Neuronal stem cell (in vitro differentiated cells): Measurements from ENCODE around the gene CXCL1.

Experiments used
- DNase-seq: peaks from one replicate; pipeline ENCODE4 v3.0.0-alpha.2; 2013; ENCODE audit warnings: low spot score
- H2AFZ ChIP-seq: one replicate; pipeline ENCODE4 v1.6.1; 2013; ENCODE audit warnings: mild to moderate bottlenecking, low read length, inconsistent platforms
- H2AK5ac ChIP-seq: 2 replicates; pipeline ENCODE4 v1.6.1; 2013; ENCODE audit warnings: low read depth, mild to moderate bottlenecking, inconsistent platforms, low read length, moderate library complexity, mixed read lengths
- H2BK120ac ChIP-seq: 2 replicates; pipeline ENCODE4 v1.6.1; 2013; ENCODE audit warnings: low read depth, mild to moderate bottlenecking, inconsistent platforms, low read length, moderate library complexity, mixed read lengths
- H2BK12ac ChIP-seq: one replicate; pipeline ENCODE4 v1.6.1; 2013; ENCODE audit warnings: low read length, inconsistent platforms
- H2BK15ac ChIP-seq: 2 replicates; pipeline ENCODE4 v1.6.1; 2013; ENCODE audit warnings: mild to moderate bottlenecking, low read length, inconsistent platforms, mixed read lengths
- H2BK5ac ChIP-seq: one replicate; pipeline ENCODE4 v1.6.1; 2013; ENCODE audit warnings: inconsistent platforms, mild to moderate bottlenecking, low read length, moderate library complexity
- H3K14ac ChIP-seq: one replicate; pipeline ENCODE4 v1.6.1; 2013; ENCODE audit warnings: low read length, inconsistent platforms
- H3K18ac ChIP-seq: 2 replicates; pipeline ENCODE4 v1.6.1; 2013; ENCODE audit warnings: low read length, inconsistent platforms
- H3K23ac ChIP-seq: 2 replicates; pipeline ENCODE4 v1.6.1; 2013; ENCODE audit warnings: low read depth, mild to moderate bottlenecking, mixed read lengths, low read length, inconsistent platforms; ENCODE audit not compliant: poor library complexity
- H3K27ac ChIP-seq: replicated peaks from 3 replicates; pipeline ENCODE4 v1.5.1; 2013; ENCODE audit warnings: low read length, inconsistent platforms
- H3K27me3 ChIP-seq, 3 experiments: 2 replicates each; pipeline ENCODE4 v1.6.1; 2013; ENCODE audit warnings: low read length in 3 of 3, mild to moderate bottlenecking in 2 of 3, inconsistent platforms in 1 of 3, low read depth in 1 of 3, mixed read lengths in 1 of 3, moderate library complexity in 1 of 3; ENCODE audit not compliant: control insufficient read depth in 3 of 3, insufficient read depth in 3 of 3
- H3K36me3 ChIP-seq, 2 donors: replicated peaks in 1 of 2; 2 replicates each; pipeline ENCODE4 v1.6.1; 2013; ENCODE audit warnings: low read length in 2 of 2; ENCODE audit not compliant: control insufficient read depth in 2 of 2, insufficient read depth in 2 of 2
- H3K4ac ChIP-seq: 2 replicates; pipeline ENCODE4 v1.6.1; 2013; ENCODE audit warnings: inconsistent platforms, mild to moderate bottlenecking, low read length, moderate library complexity
- H3K4me1 ChIP-seq, 2 donors: 1 replicate in 1 of 2; 2 replicates in 1 of 2; pipeline ENCODE4 v1.6.1; 2013; ENCODE audit warnings: low read length in 2 of 2, low read depth in 1 of 2; ENCODE audit not compliant: control insufficient read depth in 2 of 2, insufficient read depth in 1 of 2
- H3K4me2 ChIP-seq: one replicate; pipeline ENCODE4 v1.6.1; 2013; ENCODE audit warnings: mild to moderate bottlenecking, low read length, inconsistent platforms; ENCODE audit not compliant: insufficient read depth, poor library complexity, severe bottlenecking
- H3K4me3 ChIP-seq, 2 donors: 2 replicates each; pipeline ENCODE4 v1.5.1; 2013; ENCODE audit warnings: low read length in 2 of 2, mild to moderate bottlenecking in 2 of 2, inconsistent platforms in 1 of 2, moderate library complexity in 1 of 2
- H3K79me1 ChIP-seq: one replicate; pipeline ENCODE4 v1.6.1; 2013; ENCODE audit warnings: low read depth, mild to moderate bottlenecking, inconsistent platforms, low read length, moderate library complexity
- H3K9ac ChIP-seq: one replicate; pipeline ENCODE4 v1.6.1; 2013; ENCODE audit warnings: mild to moderate bottlenecking, low read depth, low read length, inconsistent platforms; ENCODE audit not compliant: poor library complexity
- H3K9me3 ChIP-seq, 2 donors: replicated peaks in 1 of 2; 2 replicates each; pipeline versions ENCODE3 to v1.6.1; 2013; ENCODE audit warnings: low read length in 2 of 2, mild to moderate bottlenecking in 2 of 2, inconsistent platforms in 1 of 2, low read depth in 1 of 2, mixed read lengths in 1 of 2, moderate library complexity in 1 of 2; ENCODE audit not compliant: control insufficient read depth in 2 of 2, insufficient read depth in 1 of 2
- H4K8ac ChIP-seq: one replicate; pipeline ENCODE4 v1.6.1; 2013; ENCODE audit warnings: low read depth, mild to moderate bottlenecking, inconsistent platforms, low read length, moderate library complexity
- H4K91ac ChIP-seq: one replicate; pipeline ENCODE4 v1.6.1; 2013; ENCODE audit warnings: low read length, low read depth, mild to moderate bottlenecking, inconsistent platforms; ENCODE audit not compliant: poor library complexity
- WGBS, 2 donors: extraction: QIAGEN DNeasy Blood & Tissue Kit; methylation state at CpG; one replicate each; pipeline ENCODE4 v1.1.7; 2013; ENCODE audit warnings: missing lambda C conversion rate in 2 of 2, mixed read lengths in 1 of 2; ENCODE audit not compliant: insufficient read length in 2 of 2, insufficient replicate concordance in 1 of 2; ENCODE audit errors: extremely low coverage in 2 of 2; 5-methylcytosine and 5-hydroxymethylcytosine counted together

Gene CXCL1

DNA sequence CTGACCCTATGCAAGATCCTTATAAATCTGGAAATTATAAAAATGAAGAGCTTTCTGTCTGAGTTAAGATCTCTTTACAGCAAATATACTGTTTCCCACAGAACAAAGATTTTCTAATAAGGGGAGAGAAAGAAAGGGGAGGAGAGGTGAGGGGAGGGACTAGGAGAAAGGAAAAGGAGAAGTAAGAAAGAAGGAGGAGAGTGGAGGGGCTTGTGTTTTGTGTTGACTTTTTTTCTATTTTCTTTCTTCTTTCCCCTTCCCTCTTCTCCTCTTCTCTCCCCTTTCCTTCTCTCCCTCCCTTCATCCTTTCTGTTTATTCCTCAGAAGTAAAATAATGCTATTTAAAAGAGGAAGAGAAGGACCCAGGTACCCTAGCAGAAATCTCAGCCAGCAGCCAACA, 26.5 kb upstream of the CXCL1 start:
- H3K23ac ChIP-seq = no peak overlapping the region
- H3K4me3 ChIP-seq = no peak overlapping the region
- H3K79me1 ChIP-seq = no peaks in the 10 kb centered on the region
- H2BK5ac ChIP-seq = no peak overlapping the region
- DNase-seq = no peak
- no peak overlapping the region for H3K14ac ChIP-seq
- H3K4me1 ChIP-seq = no peaks in the 10 kb centered on the region
- H2AFZ ChIP-seq = no peak overlapping the region
- H3K18ac ChIP-seq = no peak overlapping the region
- H2AK5ac ChIP-seq = no peak overlapping the region
- H3K9me3 ChIP-seq = no peaks in the 10 kb centered on the region
- no peak overlapping the region for H3K9ac ChIP-seq
- H4K91ac ChIP-seq = no peak overlapping the region
- H3K36me3 ChIP-seq = no peaks in the 10 kb centered on the region
- no peak overlapping the region for H2BK15ac ChIP-seq
- H4K8ac ChIP-seq = no peak overlapping the region
- peaks cover 0 to 13% (median 0%) of the 10 kb centered on the region in 3 experiments for H3K27me3 ChIP-seq
- no peak overlapping the region for H3K4me2 ChIP-seq
- H3K27ac ChIP-seq = no peak overlapping the region
- no peak overlapping the region for H2BK120ac ChIP-seq
- no peak overlapping the region for H2BK12ac ChIP-seq
- no peak overlapping the region for H3K4ac ChIP-seq

DNA sequence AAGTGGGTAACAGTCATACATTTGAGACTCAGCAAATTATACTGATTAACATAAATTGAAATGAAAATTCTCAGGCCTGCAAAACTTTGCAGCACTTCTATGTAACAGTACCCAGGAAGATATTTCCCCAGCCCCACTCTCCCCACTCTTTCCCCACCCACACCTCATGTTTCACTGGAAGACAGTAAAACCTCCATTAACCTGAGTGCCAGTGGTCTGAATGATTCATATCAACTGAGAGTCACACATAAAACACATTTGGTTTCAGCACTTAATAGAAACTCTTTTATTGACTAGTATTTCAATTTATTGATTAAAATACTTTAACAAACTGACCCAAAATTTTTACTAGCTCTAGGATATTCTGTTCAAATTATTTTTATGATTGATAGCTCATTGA, 25.8 kb upstream of the CXCL1 start:
- DNase-seq = no peak
- H3K18ac ChIP-seq = no peak overlapping the region
- H2BK12ac ChIP-seq = no peak overlapping the region
- H3K9me3 ChIP-seq = no peaks in the 10 kb centered on the region
- H2BK5ac ChIP-seq = no peak overlapping the region
- no peak overlapping the region for H4K8ac ChIP-seq
- H3K4me2 ChIP-seq = no peak overlapping the region
- no peak overlapping the region for H3K14ac ChIP-seq
- no peak overlapping the region for H2AK5ac ChIP-seq
- no peak overlapping the region for H4K91ac ChIP-seq
- no peak overlapping the region for H2BK15ac ChIP-seq
- H3K27ac ChIP-seq = no peak overlapping the region
- H3K4ac ChIP-seq = no peak overlapping the region
- no peak overlapping the region for H3K9ac ChIP-seq
- H3K4me3 ChIP-seq = no peak overlapping the region
- H2BK120ac ChIP-seq = no peak overlapping the region
- H3K36me3 ChIP-seq = no peaks in the 10 kb centered on the region
- H3K23ac ChIP-seq = no peak overlapping the region
- no peaks in the 10 kb centered on the region for H3K79me1 ChIP-seq
- H3K27me3 ChIP-seq = peaks cover 0 to 7% (median 0%) of the 10 kb centered on the region in 3 experiments
- no peaks in the 10 kb centered on the region for H3K4me1 ChIP-seq
- no peak overlapping the region for H2AFZ ChIP-seq

DNA sequence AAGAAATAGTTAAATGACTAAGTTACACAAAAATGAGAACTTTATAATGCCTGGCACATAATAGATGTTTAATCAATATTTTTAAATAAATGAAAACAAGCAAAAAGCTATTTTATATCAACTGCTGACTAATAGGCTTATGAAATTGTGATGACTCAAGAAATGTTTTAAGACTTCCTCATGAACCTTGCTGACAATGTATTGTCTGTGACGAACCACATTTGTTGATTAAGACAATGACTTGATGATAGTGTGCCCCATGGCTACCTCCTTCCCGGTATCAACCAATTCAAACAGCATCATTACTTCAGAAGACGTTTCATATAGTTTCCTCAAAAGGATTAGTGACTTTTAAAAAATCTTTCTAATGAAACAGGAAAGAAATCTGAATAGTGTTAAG, 24.8 kb upstream of the CXCL1 start:
- Histone ChIP-seq H3K4me3 (no peak overlapping the region), H3K18ac (no peak overlapping the region), H3K23ac (no peak overlapping the region), H4K91ac (no peak overlapping the region), H3K9ac (no peak overlapping the region), H2AK5ac (no peak overlapping the region), H2BK5ac (no peak overlapping the region), H2BK120ac (no peak overlapping the region), H4K8ac (no peak overlapping the region), H3K4me2 (no peak overlapping the region), H2BK15ac (no peak overlapping the region), H3K9me3 (no peaks in the 10 kb centered on the region), H3K14ac (no peak overlapping the region), H3K4ac (no peak overlapping the region), H3K36me3 (no peaks in the 10 kb centered on the region), H2BK12ac (no peak overlapping the region), H3K27ac (no peak overlapping the region), H3K27me3 (no peaks in the 10 kb centered on the region), H3K4me1 (no peaks in the 10 kb centered on the region), H3K79me1 (no peaks in the 10 kb centered on the region), H2AFZ (no peak overlapping the region)
- DNase-seq = no peak
- no CpG with 5 or more reads among the region's 3 CpGs for WGBS, 2 donors

DNA sequence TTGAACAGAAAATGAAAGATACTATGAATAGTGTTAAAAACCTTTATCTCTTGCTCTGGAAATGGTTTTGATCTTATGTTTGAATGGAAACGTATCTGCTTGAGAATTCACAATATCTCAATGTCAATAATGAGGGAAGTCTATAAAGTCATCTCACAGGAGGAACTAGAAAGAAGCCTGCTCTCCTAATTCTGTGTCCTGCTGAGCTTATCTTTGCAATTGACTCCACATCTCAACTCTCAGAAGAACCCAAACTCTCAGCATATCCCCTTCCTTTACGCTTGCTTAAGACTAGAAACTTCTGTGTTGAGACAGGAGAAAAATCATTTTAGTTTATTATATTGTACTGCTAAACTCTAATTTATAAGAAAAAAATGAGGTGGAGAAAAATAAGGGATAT, 24.4 kb upstream of the CXCL1 start:
- no peak overlapping the region for H2AFZ ChIP-seq
- H3K27ac ChIP-seq = no peak overlapping the region
- H4K8ac ChIP-seq = no peak overlapping the region
- H4K91ac ChIP-seq = no peak overlapping the region
- H3K27me3 ChIP-seq = no peaks in the 10 kb centered on the region
- H2BK15ac ChIP-seq = no peak overlapping the region
- no peak overlapping the region for H2BK120ac ChIP-seq
- H2AK5ac ChIP-seq = no peak overlapping the region
- DNase-seq = no peak
- no peak overlapping the region for H3K4ac ChIP-seq
- H3K9me3 ChIP-seq = no peaks in the 10 kb centered on the region
- no peak overlapping the region for H3K4me3 ChIP-seq
- no peak overlapping the region for H3K23ac ChIP-seq
- H3K36me3 ChIP-seq = no peaks in the 10 kb centered on the region
- no peak overlapping the region for H3K4me2 ChIP-seq
- no peak overlapping the region for H3K18ac ChIP-seq
- no peaks in the 10 kb centered on the region for H3K4me1 ChIP-seq
- H2BK5ac ChIP-seq = no peak overlapping the region
- no peak overlapping the region for H2BK12ac ChIP-seq
- no peak overlapping the region for H3K14ac ChIP-seq
- no peak overlapping the region for H3K9ac ChIP-seq
- no peaks in the 10 kb centered on the region for H3K79me1 ChIP-seq
- WGBS, 2 donors = no CpG with 5 or more reads among the region's 2 CpGs
